Duodenal mucosa (tissue), 2 donors: ENCODE results near the gene SMPD1.

Source experiments
- H3K27ac ChIP-seq: one replicate; pipeline ENCODE4 v1.7.0; 2013; ENCODE audit warnings: low read depth, low read length
- H3K27me3 ChIP-seq, 2 donors: one replicate each; pipeline ENCODE4 v1.7.0; 2013; ENCODE audit warnings: low read length in 2 of 2, control low read depth in 1 of 2; ENCODE audit not compliant: insufficient read depth in 2 of 2, control insufficient read depth in 1 of 2
- H3K36me3 ChIP-seq, 2 donors: one replicate each; pipeline ENCODE4 v1.7.0; 2013; ENCODE audit warnings: low read length in 2 of 2, control low read depth in 1 of 2; ENCODE audit not compliant: insufficient read depth in 2 of 2, control insufficient read depth in 1 of 2
- H3K4me1 ChIP-seq, 2 donors: one replicate each; pipeline ENCODE4 v1.7.0; 2013; ENCODE audit warnings: low read length in 2 of 2, control low read depth in 1 of 2; ENCODE audit not compliant: insufficient read depth in 2 of 2, control insufficient read depth in 1 of 2
- H3K4me3 ChIP-seq, 2 donors: one replicate each; pipeline ENCODE4 v1.7.0; 2013; ENCODE audit warnings: low read length in 2 of 2, low read depth in 1 of 2
- H3K9ac ChIP-seq, 2 donors: one replicate each; pipeline ENCODE4 v1.7.0; 2013; ENCODE audit warnings: low read length in 2 of 2, low read depth in 1 of 2
- H3K9me3 ChIP-seq, 2 donors: one replicate each; pipeline ENCODE4 v1.7.0; 2013; ENCODE audit warnings: low read length in 2 of 2, control low read depth in 1 of 2; ENCODE audit not compliant: control insufficient read depth in 1 of 2

SMPD1 gene

GRCh38 chr11:6401464-6401863 is 11.2 kb downstream of the SMPD1 start:
- no peak overlapping the region for H3K27ac ChIP-seq

DNA sequence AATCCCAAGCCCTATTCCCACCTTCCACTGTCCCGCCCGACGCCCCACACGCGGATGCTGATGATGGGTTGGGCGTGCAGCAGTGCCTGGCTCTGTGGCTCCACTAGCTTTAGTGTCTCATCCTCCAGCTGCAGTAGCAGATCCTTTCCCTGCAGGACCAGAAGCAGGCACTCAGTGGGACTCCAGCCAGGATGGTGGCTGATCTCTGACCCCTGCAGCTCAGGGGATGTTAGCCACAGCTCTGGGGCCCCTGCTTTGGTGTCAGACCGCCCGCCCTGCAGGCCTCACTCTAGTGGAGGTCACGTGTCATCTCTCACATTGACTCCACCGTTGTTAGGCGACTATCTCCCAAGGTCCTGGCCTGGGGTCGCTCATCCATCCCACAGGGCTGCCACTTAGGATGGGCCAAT is 11.8 kb downstream of the SMPD1 start:
- no peaks in the 10 kb centered on the region for H3K9me3 ChIP-seq
- H3K9ac ChIP-seq = no peak overlapping the region
- H3K4me1 ChIP-seq = peaks cover 0 to 18% of the 10 kb centered on the region in 2 donors
- no peak overlapping the region for H3K4me3 ChIP-seq
- H3K27me3 ChIP-seq = no peaks in the 10 kb centered on the region
- H3K36me3 ChIP-seq = peaks cover 0 to 9% of the 10 kb centered on the region in 2 donors
- no peak overlapping the region for H3K27ac ChIP-seq

More at GRCh38 chr11:6401464-6401863, 11.2 kb downstream of the SMPD1 start:
- Histone ChIP-seq H3K9me3 (no peaks in the 10 kb centered on the region), H3K36me3 (peaks cover 0 to 9% of the 10 kb centered on the region in 2 donors), H3K27me3 (no peaks in the 10 kb centered on the region), H3K4me3 (no peak overlapping the region), H3K9ac (no peak overlapping the region), H3K4me1 (peaks cover 0 to 18% of the 10 kb centered on the region in 2 donors)

- no peak overlapping the region for H3K4me3 ChIP-seq
- no peaks in the 10 kb centered on the region for H3K27me3 ChIP-seq
- H3K36me3 ChIP-seq = peaks cover 0 to 9% of the 10 kb centered on the region in 2 donors
- H3K9ac ChIP-seq = no peak overlapping the region
- no peaks in the 10 kb centered on the region for H3K9me3 ChIP-seq
- peaks cover 0 to 18% of the 10 kb centered on the region in 2 donors for H3K4me1 ChIP-seq
- H3K27ac ChIP-seq = no peak overlapping the region
Measured at GRCh38 chr11:6402561-6402981, 12.3 kb downstream of the SMPD1 start.

DNA sequence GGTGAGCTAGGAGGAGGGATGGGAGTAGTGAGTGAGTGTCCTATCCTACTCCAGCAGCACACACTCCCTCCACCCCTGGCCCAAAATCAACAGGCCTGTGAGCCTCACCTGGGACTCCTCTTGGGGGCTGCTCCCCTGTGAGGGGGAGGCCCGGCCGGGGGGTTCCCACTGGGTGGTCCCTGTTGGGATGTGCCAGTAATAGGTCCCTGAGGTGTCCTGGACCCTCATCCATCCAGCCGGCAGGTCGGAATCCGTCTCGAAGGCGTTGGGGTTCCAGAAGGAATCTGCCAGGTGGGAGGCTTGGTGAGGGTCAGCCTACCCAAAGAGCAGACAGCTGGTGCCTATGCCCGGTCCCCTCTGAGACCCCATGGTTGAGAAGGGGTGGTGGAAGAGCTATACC is 13.3 kb downstream of the SMPD1 start:
- no peak overlapping the region for H3K4me3 ChIP-seq
- H3K36me3 ChIP-seq = peaks cover 0 to 9% of the 10 kb centered on the region in 2 donors
- H3K27ac ChIP-seq = no peak overlapping the region
- H3K9me3 ChIP-seq = no peaks in the 10 kb centered on the region
- peaks cover 0 to 18% of the 10 kb centered on the region in 2 donors for H3K4me1 ChIP-seq
- H3K27me3 ChIP-seq = no peaks in the 10 kb centered on the region
- no peak overlapping the region for H3K9ac ChIP-seq

- no peak overlapping the region for H3K9ac ChIP-seq
- no peaks in the 10 kb centered on the region for H3K9me3 ChIP-seq
- peaks cover 0 to 9% of the 10 kb centered on the region in 2 donors for H3K36me3 ChIP-seq
- H3K4me3 ChIP-seq = no peak overlapping the region
- peaks cover 0 to 18% of the 10 kb centered on the region in 2 donors for H3K4me1 ChIP-seq
- H3K27ac ChIP-seq = no peak overlapping the region
- no peaks in the 10 kb centered on the region for H3K27me3 ChIP-seq
Measured at GRCh38 chr11:6404342-6405051, 14.2 kb downstream of the SMPD1 start.

DNA sequence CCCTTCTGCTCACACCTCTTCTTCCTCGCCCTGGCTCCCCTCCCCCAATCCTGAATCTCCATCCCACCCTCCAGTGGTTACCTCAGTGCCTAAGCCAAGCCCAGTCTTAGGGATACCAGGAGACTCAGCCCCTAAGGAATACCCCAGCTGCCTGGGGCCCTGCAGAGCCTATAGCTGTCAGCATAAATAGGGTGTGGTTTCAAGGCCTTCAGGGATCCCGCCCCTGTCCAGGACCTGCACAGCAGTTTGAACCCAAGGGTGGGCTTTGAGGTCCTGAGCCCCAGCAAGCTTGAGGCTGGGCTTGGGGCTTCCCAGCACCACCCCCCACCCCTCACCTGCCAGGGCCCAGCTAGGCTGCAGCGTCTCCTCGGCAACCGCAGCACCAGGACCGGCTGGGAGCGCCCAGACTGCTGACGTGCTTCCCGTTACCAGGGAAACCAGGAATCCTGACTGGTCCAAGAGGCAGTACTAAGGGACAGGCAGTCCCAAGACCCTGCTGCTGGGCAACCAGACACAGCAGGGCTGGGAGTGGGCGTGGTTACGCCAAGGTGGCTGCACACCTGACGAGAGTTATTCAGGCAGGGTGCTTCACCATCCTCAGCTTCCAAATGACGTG is 14.9 kb downstream of the SMPD1 start:
- Histone ChIP-seq H3K9ac (no peak overlapping the region), H3K9me3 (no peaks in the 10 kb centered on the region), H3K36me3 (peaks cover 0 to 9% of the 10 kb centered on the region in 2 donors), H3K27ac (no peak overlapping the region), H3K4me1 (peaks cover 0 to 18% of the 10 kb centered on the region in 2 donors), H3K4me3 (no peak overlapping the region), H3K27me3 (no peaks in the 10 kb centered on the region)

- Histone ChIP-seq H3K9ac (no peak overlapping the region), H3K4me3 (no peak overlapping the region), H3K27me3 (no peaks in the 10 kb centered on the region), H3K9me3 (no peaks in the 10 kb centered on the region), H3K4me1 (peaks cover 0 to 18% of the 10 kb centered on the region in 2 donors), H3K36me3 (peaks cover 0 to 9% of the 10 kb centered on the region in 2 donors), H3K27ac (no peak overlapping the region)
Measured at GRCh38 chr11:6405846-6406245, 15.6 kb downstream of the SMPD1 start.

GRCh38 chr11:6406370-6406769 is 16.1 kb downstream of the SMPD1 start:
- Histone ChIP-seq H3K4me1 (peaks cover 0 to 18% of the 10 kb centered on the region in 2 donors), H3K36me3 (peaks cover 0 to 12% of the 10 kb centered on the region in 2 donors), H3K4me3 (no peak overlapping the region), H3K9me3 (no peaks in the 10 kb centered on the region), H3K27me3 (no peaks in the 10 kb centered on the region), H3K27ac (no peak overlapping the region), H3K9ac (no peak overlapping the region)

GRCh38 chr11:6410695-6411430 is 20.6 kb downstream of the SMPD1 start:
- H3K36me3 ChIP-seq = peaks cover 0 to 5% of the 10 kb centered on the region in 2 donors
- no peaks in the 10 kb centered on the region for H3K27me3 ChIP-seq
- no peaks in the 10 kb centered on the region for H3K9me3 ChIP-seq
- no peak overlapping the region for H3K27ac ChIP-seq
- H3K9ac ChIP-seq = no peak overlapping the region
- peaks cover 2 to 7% of the 10 kb centered on the region in 2 donors for H3K4me1 ChIP-seq
- no peak overlapping the region for H3K4me3 ChIP-seq

DNA sequence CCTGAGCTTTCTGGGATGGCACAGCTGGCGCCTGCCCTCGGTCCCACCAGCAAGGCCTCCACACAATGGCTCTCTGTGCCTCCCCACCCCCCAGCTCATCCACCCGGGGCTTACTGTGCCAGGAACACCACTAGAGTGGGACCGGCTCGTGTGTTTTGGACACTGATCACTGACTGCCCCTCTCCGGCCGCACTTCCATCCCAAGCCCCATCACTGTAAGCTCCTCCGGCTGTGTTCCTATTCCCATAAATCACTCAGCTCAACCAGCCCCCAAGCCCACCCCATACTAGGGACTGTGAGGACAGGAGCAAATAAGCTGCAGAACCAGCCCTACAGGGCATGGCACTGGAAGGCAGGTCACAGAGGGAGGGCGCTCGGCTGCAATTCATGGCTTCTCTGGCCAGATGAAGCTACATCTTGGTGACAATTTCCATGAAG is 21.3 kb downstream of the SMPD1 start:
- Histone ChIP-seq H3K4me1 (peaks cover 0 to 7% of the 10 kb centered on the region in 2 donors), H3K36me3 (peaks cover 0 to 5% of the 10 kb centered on the region in 2 donors), H3K9ac (no peak overlapping the region), H3K4me3 (no peak overlapping the region), H3K27me3 (no peaks in the 10 kb centered on the region), H3K9me3 (no peaks in the 10 kb centered on the region), H3K27ac (no peak overlapping the region)
